HCT116 (cell line): ENCODE measurements around the gene SHANK3. TPM values are rescaled to one million over a fixed set of nuclear protein-coding genes. Genes with fewer than 3 reads are reported as not detected.

Experiments used
- ATAC-seq: fragments of 200-7000 bp; cut with Tn5 transposase; 2 replicates; pipeline ENCODE4 v1.9.1; 2020; ENCODE audit warnings: mild to moderate bottlenecking, moderate library complexity
- BruUV-seq: library from RNA; stranded (reverse); fragments of 400-500 nt; replicated peaks from 2 replicates; lab custom pipeline; 2021; lab: Mats Ljungman, UMichigan
- CTCF ChIA-PET: fragments of 300-600 bp; sonication (Branson Sonifier 250); formaldehyde crosslinking; loops from one replicate; lab custom pipeline; 2021; ENCODE audit warnings: antibody characterized with exemption; lab: Charles Lee
- POLR2A ChIA-PET: fragments of 300-600, 350-600 bp; sonication (Branson Sonifier 250); formaldehyde crosslinking; loops from one replicate; lab custom pipeline; 2021; ENCODE audit warnings: antibody characterized with exemption; lab: Charles Lee
- RAD21 ChIA-PET, 2 experiments: fragments of 300-600 bp; sonication (Branson Sonifier 250); formaldehyde crosslinking; loops; one replicate each; lab custom pipeline; 2023; ENCODE audit warnings: low total read pairs in 2 of 2; ENCODE audit not compliant: uncharacterized antibody in 2 of 2, unreplicated experiment in 2 of 2, low non-redundant PET in 1 of 2; lab: Charles Lee
- DNase-seq: peaks from one replicate; pipeline ENCODE4 v3.0.0-alpha.2; 2010; ENCODE audit warnings: low read depth, low spot score
- H2AFZ ChIP-seq: fragments of 200-600 bp; shearing (Covaris generic), sonication (generic); 2 replicates; pipeline ENCODE4 v1.6.1; 2017; ENCODE audit warnings: low read depth, mixed run types, mixed read lengths, antibody characterized with exemption, low read length; ENCODE audit not compliant: poor library complexity, severe bottlenecking
- H3K27ac ChIP-seq: 2 replicates; pipeline ENCODE4 v1.5.1; 2012; ENCODE audit warnings: low read depth, low read length
- H3K27me3 ChIP-seq: fragments of 200-600 bp; sonication (generic); 2 replicates; pipeline ENCODE4 v1.6.1; 2016; ENCODE audit warnings: mixed run types, low read length, mixed read lengths; ENCODE audit not compliant: insufficient read depth
- H3K36me3 ChIP-seq, 2 experiments: fragments of 200-500 bp in 1 of 2; fragments of 200-600 bp in 1 of 2; sonication (Bioruptor generic) in 1 of 2; sonication (generic) in 1 of 2; 2 replicates each; pipeline versions ENCODE4 v1.5.1 to v1.6.1; 2014 to 2016; ENCODE audit warnings: low read length in 2 of 2, inconsistent platforms in 1 of 2, mixed read lengths in 1 of 2, mixed run types in 1 of 2; ENCODE audit not compliant: insufficient read depth in 2 of 2, control insufficient read depth in 1 of 2
- H3K4me1 ChIP-seq, 2 experiments: fragments of 200-600 bp in 1 of 2; sonication (generic) in 1 of 2; 2 replicates each; pipeline versions ENCODE4 v1.5.1 to v1.6.1; 2012 to 2017; ENCODE audit warnings: low read length in 2 of 2, inconsistent platforms in 1 of 2, mild to moderate bottlenecking in 1 of 2, mixed read lengths in 1 of 2, mixed run types in 1 of 2, moderate library complexity in 1 of 2; ENCODE audit not compliant: insufficient read depth in 2 of 2, control insufficient read depth in 1 of 2
- H3K4me2 ChIP-seq: fragments of 200-600 bp; sonication (generic); 2 replicates; pipeline ENCODE4 v1.6.1; 2017; ENCODE audit warnings: mixed run types, low read length, mixed read lengths
- H3K4me3 ChIP-seq, 2 experiments: fragments of 200-600 bp in 1 of 2; sonication (generic) in 1 of 2; replicated peaks in 1 of 2; 2 replicates each; pipeline ENCODE4 v1.5.1; 2011 to 2016; ENCODE audit warnings: low read length in 2 of 2, control low read depth in 1 of 2, low read depth in 1 of 2, mild to moderate bottlenecking in 1 of 2, mixed read lengths in 1 of 2, mixed run types in 1 of 2
- H3K79me2 ChIP-seq: fragments of 200-600 bp; sonication (generic); 2 replicates; pipeline ENCODE4 v1.6.1; 2017; ENCODE audit warnings: mild to moderate bottlenecking, mixed run types, low read length, moderate library complexity, mixed read lengths; ENCODE audit not compliant: insufficient read depth
- H3K9ac ChIP-seq: fragments of 200-600 bp; sonication (generic); 2 replicates; pipeline ENCODE4 v1.6.1; 2016; ENCODE audit warnings: low read length, mixed read lengths
- H3K9me2 ChIP-seq: fragments of 200-600 bp; sonication (generic), shearing (Covaris generic); 2 replicates; pipeline ENCODE4 v1.6.1; 2017; ENCODE audit warnings: mixed run types, mild to moderate bottlenecking, moderate library complexity; ENCODE audit not compliant: insufficient read depth
- H3K9me3 ChIP-seq, 2 experiments: fragments of 200-500 bp in 1 of 2; fragments of 200-600 bp in 1 of 2; sonication (Bioruptor generic) in 1 of 2; sonication (generic) in 1 of 2; 2 replicates each; pipeline ENCODE4 v1.6.1; 2014 to 2017; ENCODE audit warnings: low read length in 2 of 2, mixed read lengths in 2 of 2, inconsistent platforms in 1 of 2, low read depth in 1 of 2, mild to moderate bottlenecking in 1 of 2, mixed run types in 1 of 2, moderate library complexity in 1 of 2; ENCODE audit not compliant: control insufficient read depth in 1 of 2, insufficient read depth in 1 of 2
- H4K20me1 ChIP-seq: fragments of 200-600 bp; sonication (generic), shearing (Covaris generic); 2 replicates; pipeline ENCODE4 v1.6.1; 2017; ENCODE audit warnings: mixed run types, mild to moderate bottlenecking, moderate library complexity; ENCODE audit not compliant: insufficient read depth
- CEBPB ChIP-seq: IDR thresholded peaks from 2 replicates; pipeline ENCODE4 v1.6.1; 2012; ENCODE audit warnings: low read depth
- EZH2 ChIP-seq: fragments of 200-600 bp; sonication (generic); IDR thresholded peaks from 2 replicates; pipeline ENCODE4 v1.6.1; 2017; ENCODE audit warnings: antibody characterized with exemption, mixed run types
- EZH2phosphoT487 ChIP-seq: fragments of 200-600 bp; IDR thresholded peaks from 2 replicates; pipeline ENCODE4 v1.6.1; 2018; ENCODE audit warnings: antibody characterized with exemption, borderline replicate concordance
- FOSL1 ChIP-seq: IDR thresholded peaks from 2 replicates; pipeline ENCODE4 v1.6.1; 2012; ENCODE audit warnings: low read depth
- MAX ChIP-seq: IDR thresholded peaks from 2 replicates; pipeline ENCODE4 v1.6.1; 2012
- POLR2AphosphoS5 ChIP-seq: IDR thresholded peaks from 2 replicates; pipeline ENCODE4 v1.6.1; 2011; ENCODE audit warnings: mild to moderate bottlenecking, low read depth, low read length, moderate library complexity
- SP1 ChIP-seq: IDR thresholded peaks from 2 replicates; pipeline ENCODE4 v1.6.1; 2012; ENCODE audit warnings: low read depth
- SRF ChIP-seq: IDR thresholded peaks from 2 replicates; pipeline ENCODE4 v1.6.1; 2012; ENCODE audit warnings: low read depth
- ZBTB33 ChIP-seq: IDR thresholded peaks from 2 replicates; pipeline ENCODE4 v1.6.1; 2011; ENCODE audit warnings: mild to moderate bottlenecking, low read length, moderate library complexity; ENCODE audit not compliant: insufficient replicate concordance; ENCODE audit errors: extremely low read depth
- ZNF274 ChIP-seq: fragments of 200-500 bp; sonication (Bioruptor generic); IDR thresholded peaks from 2 replicates; pipeline ENCODE4 v1.6.1; 2014; ENCODE audit warnings: mild to moderate bottlenecking, low read depth, low read length, inconsistent platforms
- intact Hi-C: fragments of 100-400 bp; cut with micrococcal nuclease; formaldehyde crosslinking; loops from 2 replicates; pipeline ENCODE4 v1.10.0; 2022
- total RNA-seq: library from RNA; stranded (reverse); gene quantifications from one replicate; pipeline ENCODE4 v1.2.1, GENCODE V29; 2021; ENCODE audit not compliant: unreplicated experiment

The SHANK3 gene
- total RNA-seq, 1 experiment from 2014 or later, result 16.0 TPM

- Histone ChIP-seq H3K4me3 (no peak overlapping the region), H3K4me2 (no peak overlapping the region), H3K27ac (no peak overlapping the region), H3K36me3 (peaks cover 0 to 8% of the 10 kb centered on the region in 2 experiments; a peak in 1 of 4 replicates), H3K79me2 (no peaks in the 10 kb centered on the region), H4K20me1 (no peaks in the 10 kb centered on the region), H3K4me1 (no peaks in the 10 kb centered on the region), H3K9me3 (no peaks in the 10 kb centered on the region), H3K9me2 (no peaks in the 10 kb centered on the region), H3K9ac (no peak overlapping the region), H2AFZ (no peak overlapping the region), H3K27me3 (no peaks in the 10 kb centered on the region)
- no peak for TF ChIP-seq SP1
- DNase-seq (no peak), ATAC-seq (no peak)
- POLR2A ChIA-PET, result no interaction called here
- intact Hi-C loops, result no loop called here
- RAD21 ChIA-PET, result no interaction called here
- CTCF ChIA-PET, result no interaction called here
- no TSS peak for BruUV-seq
Measured at GRCh38 chr22:50706481-50707125, 34.0 kb downstream of the SHANK3 start.

GRCh38 chr22:50708474-50708873 is 35.9 kb downstream of the SHANK3 start:
- no peak for ATAC-seq
- Histone ChIP-seq H2AFZ (no peak overlapping the region), H3K36me3 (peaks cover 0 to 8% of the 10 kb centered on the region in 2 experiments; a peak in 1 of 4 replicates), H3K27me3 (no peaks in the 10 kb centered on the region), H3K4me2 (no peak overlapping the region), H3K27ac (no peak overlapping the region), H3K9me2 (no peaks in the 10 kb centered on the region), H3K9me3 (no peaks in the 10 kb centered on the region), H3K4me3 (no peak overlapping the region), H4K20me1 (no peaks in the 10 kb centered on the region), H3K9ac (no peak overlapping the region), H3K79me2 (no peaks in the 10 kb centered on the region), H3K4me1 (no peaks in the 10 kb centered on the region)
- DNase-seq, result no peak
- CTCF ChIA-PET, result no interaction called here
- intact Hi-C loops, result no loop called here
- TF ChIP-seq SRF (no peak), ZBTB33 (no peak), POLR2AphosphoS5 (no peak), FOSL1 (no peak), EZH2phosphoT487 (no peak), ZNF274 (no peak), MAX (no peak), EZH2 (no peak), CEBPB (no peak)
- RAD21 ChIA-PET, result no interaction called here
- no TSS peak for BruUV-seq
- POLR2A ChIA-PET, result no interaction called here
